GM19395 (cell line): ENCODE data around the gene G3BP1.
"Not testable (repeated sequence)": the region's sequence is repeated elsewhere in the genome, so short reads cannot be mapped to it uniquely, and the experiment has no call there.

Experiments
- ATAC-seq: cut with Tn5 transposase; IDR thresholded peaks from one replicate; pipeline ENCODE4 v1.9.1; 2021; ENCODE audit warnings: mild to moderate bottlenecking, moderate library complexity; ENCODE audit not compliant: unreplicated experiment

G3BP1 gene

GRCh38 chr5:151793358-151793757 lies 21.6 kb downstream of the G3BP1 start:
- no peak for ATAC-seq

- ATAC-seq: no peak
Measured at GRCh38 chr5:151795426-151795825, 23.7 kb downstream of the G3BP1 start.

- no peak for ATAC-seq
Measured at GRCh38 chr5:151798674-151799073, 26.9 kb downstream of the G3BP1 start.

GRCh38 chr5:151799407-151799806 lies 27.7 kb downstream of the G3BP1 start:
- no peak for ATAC-seq

- no peak for ATAC-seq
Measured at GRCh38 chr5:151800532-151800931, 28.8 kb downstream of the G3BP1 start.

- ATAC-seq: no peak
Measured at GRCh38 chr5:151805414-151806223, 33.9 kb downstream of the G3BP1 start.

- ATAC-seq: no peak
Measured at GRCh38 chr5:151808451-151809169, 36.9 kb downstream of the G3BP1 start.

- ATAC-seq: no peak
Measured at GRCh38 chr5:151810449-151810848, 38.7 kb downstream of the G3BP1 start.

GRCh38 chr5:151810897-151811296 lies 39.1 kb downstream of the G3BP1 start:
- ATAC-seq: no peak

GRCh38 chr5:151811593-151812321 lies 40.0 kb downstream of the G3BP1 start:
- ATAC-seq: no peak

- ATAC-seq: no peak
Measured at GRCh38 chr5:151812757-151813309, 41.1 kb downstream of the G3BP1 start.

GRCh38 chr5:151815051-151815450 lies 43.3 kb downstream of the G3BP1 start:
- no peak for ATAC-seq

GRCh38 chr5:151819830-151820229 lies 48.1 kb downstream of the G3BP1 start:
- no peak for ATAC-seq

GRCh38 chr5:151820271-151820670 lies 48.5 kb downstream of the G3BP1 start:
- no peak for ATAC-seq

- no peak for ATAC-seq
Measured at GRCh38 chr5:151820903-151821302, 49.1 kb downstream of the G3BP1 start.

- ATAC-seq: no peak
Measured at GRCh38 chr5:151822141-151822540, 50.4 kb downstream of the G3BP1 start.

- peak; percentile 86 for ATAC-seq
Measured at GRCh38 chr5:151825445-151825844, 53.7 kb downstream of the G3BP1 start.

GRCh38 chr5:151829370-151829769 lies 57.6 kb downstream of the G3BP1 start:
- no peak for ATAC-seq

- not testable (repeated sequence) for ATAC-seq
Measured at GRCh38 chr5:151832843-151833242, 61.1 kb downstream of the G3BP1 start.

- ATAC-seq: no peak
Measured at GRCh38 chr5:151846765-151847164, 75.0 kb downstream of the G3BP1 start.

- ATAC-seq: no peak
Measured at GRCh38 chr5:151847871-151848270, 76.1 kb downstream of the G3BP1 start.
